Lung (tissue), 12 donors: ENCODE results near the gene SCAF8. TPM values are rescaled to one million over a fixed set of nuclear protein-coding genes. Genes with fewer than 3 reads are reported as not detected.
"Not testable (repeated sequence)": the region's sequence is repeated elsewhere in the genome, so short reads cannot be mapped to it uniquely, and the experiment has no call there.

ENCODE experiments used
- ATAC-seq: fragments of 200-7000 bp; cut with Tn5 transposase; one replicate; pipeline ENCODE4 v1.9.1; 2020; ENCODE audit warnings: moderate number of reproducible peaks; ENCODE audit not compliant: insufficient read depth, low FRiP score
- DNase-seq, 3 donors: peaks; one replicate each; pipeline ENCODE4 v3.0.0-alpha.2; 2013 to 2017
- H3K27ac ChIP-seq, 2 donors: one replicate each; pipeline ENCODE4 v1.5.1; 2013; ENCODE audit warnings: mild to moderate bottlenecking in 2 of 2, moderate library complexity in 2 of 2, control low read depth in 1 of 2, inconsistent platforms in 1 of 2, low read depth in 1 of 2, low read length in 1 of 2
- H3K27me3 ChIP-seq, 3 donors: one replicate each; pipeline ENCODE4 v1.5.1; 2013; ENCODE audit warnings: low read length in 2 of 3; ENCODE audit not compliant: control insufficient read depth in 3 of 3, insufficient read depth in 3 of 3
- H3K36me3 ChIP-seq, 4 donors: one replicate each; pipeline ENCODE4 v1.5.1; 2013; ENCODE audit warnings: low read length in 4 of 4, mild to moderate bottlenecking in 1 of 4, moderate library complexity in 1 of 4; ENCODE audit not compliant: control insufficient read depth in 4 of 4, insufficient read depth in 4 of 4
- H3K4me1 ChIP-seq, 5 donors: one replicate each; pipeline ENCODE4 v1.5.1; 2013; ENCODE audit warnings: low read length in 5 of 5, mild to moderate bottlenecking in 2 of 5, moderate library complexity in 1 of 5; ENCODE audit not compliant: control insufficient read depth in 5 of 5, insufficient read depth in 5 of 5
- H3K4me3 ChIP-seq: one replicate; pipeline ENCODE4 v1.5.1; 2013; ENCODE audit warnings: mild to moderate bottlenecking, control low read depth, moderate library complexity
- H3K9ac ChIP-seq, 2 donors: one replicate each; pipeline ENCODE4 v1.5.1; 2013; ENCODE audit warnings: low read length in 2 of 2, control low read depth in 1 of 2; ENCODE audit not compliant: insufficient read depth in 1 of 2
- H3K9me3 ChIP-seq, 4 donors: one replicate each; pipeline ENCODE4 v1.5.1; 2013; ENCODE audit warnings: low read length in 3 of 4, mild to moderate bottlenecking in 1 of 4, moderate library complexity in 1 of 4; ENCODE audit not compliant: control insufficient read depth in 4 of 4, insufficient read depth in 3 of 4
- WGBS, 2 donors: extraction: QIAGEN DNeasy Blood & Tissue Kit; methylation state at CpG; one replicate each; pipeline ENCODE4 v1.1.7; 2013; 5-methylcytosine and 5-hydroxymethylcytosine counted together
- polyA plus RNA-seq, 2 donors: library from polyadenylated mRNA; stranded (reverse); fragments of 200-250 nt; gene quantifications; one replicate each; pipeline ENCODE4 v1.2.1, GENCODE V29; 2013
- total RNA-seq, 2 donors: library from RNA; depleted of rRNA in 1 of 2; stranded (reverse); fragments of >200 nt in 1 of 2; gene quantifications; one replicate each; pipeline ENCODE4 v1.2.1, GENCODE V29; 2014 to 2021
- TF ChIP-seq, protein P1 (sequence below): IDR thresholded peaks from 2 replicates; pipeline ENCODE4 v1.5.1; 2012; ENCODE audit warnings: mild to moderate bottlenecking; ENCODE audit errors: control extremely low read depth, extremely low read depth
- donor health status: control.
- donor health status: control.
- donor health status: Bipolar disorder and iron deficiency.
- donor health status: healthy.
- donor health status: DM: yes; HTN: yes; CAD: no.

Gene SCAF8
- total and polyA plus RNA-seq, 4 donors, result 11.2 to 71.9 (median 23.6) TPM

- no peaks in the 10 kb centered on the region for H3K27me3 ChIP-seq
- TF ChIP-seq, protein P1, sequence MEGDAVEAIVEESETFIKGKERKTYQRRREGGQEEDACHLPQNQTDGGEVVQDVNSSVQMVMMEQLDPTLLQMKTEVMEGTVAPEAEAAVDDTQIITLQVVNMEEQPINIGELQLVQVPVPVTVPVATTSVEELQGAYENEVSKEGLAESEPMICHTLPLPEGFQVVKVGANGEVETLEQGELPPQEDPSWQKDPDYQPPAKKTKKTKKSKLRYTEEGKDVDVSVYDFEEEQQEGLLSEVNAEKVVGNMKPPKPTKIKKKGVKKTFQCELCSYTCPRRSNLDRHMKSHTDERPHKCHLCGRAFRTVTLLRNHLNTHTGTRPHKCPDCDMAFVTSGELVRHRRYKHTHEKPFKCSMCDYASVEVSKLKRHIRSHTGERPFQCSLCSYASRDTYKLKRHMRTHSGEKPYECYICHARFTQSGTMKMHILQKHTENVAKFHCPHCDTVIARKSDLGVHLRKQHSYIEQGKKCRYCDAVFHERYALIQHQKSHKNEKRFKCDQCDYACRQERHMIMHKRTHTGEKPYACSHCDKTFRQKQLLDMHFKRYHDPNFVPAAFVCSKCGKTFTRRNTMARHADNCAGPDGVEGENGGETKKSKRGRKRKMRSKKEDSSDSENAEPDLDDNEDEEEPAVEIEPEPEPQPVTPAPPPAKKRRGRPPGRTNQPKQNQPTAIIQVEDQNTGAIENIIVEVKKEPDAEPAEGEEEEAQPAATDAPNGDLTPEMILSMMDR, result no peak
- H3K36me3 ChIP-seq, result no peaks in the 10 kb centered on the region
- H3K4me3 ChIP-seq, result no peak overlapping the region
- no peak overlapping the region for H3K9ac ChIP-seq
- 36 to 65% methylated on average over 1 of the region's 1 CpG for WGBS, 2 donors
- H3K9me3 ChIP-seq, result peaks cover 0 to 6% (median 0%) of the 10 kb centered on the region in 4 donors
- H3K27ac ChIP-seq, result no peak overlapping the region
- H3K4me1 ChIP-seq, result no peaks in the 10 kb centered on the region
- ATAC-seq, result no peak
- no peak for DNase-seq
These were observed 17.8 kb upstream of the SCAF8 start for GRCh38 chr6:154715446-154715845.

- DNase-seq, H3K9me3 ChIP-seq, H3K36me3 ChIP-seq, ATAC-seq, H3K4me1 ChIP-seq, H3K9ac ChIP-seq, H3K27me3 ChIP-seq, H3K27ac ChIP-seq, H3K4me3 ChIP-seq: not testable (repeated sequence)
- WGBS, 2 donors, result 80 to 84% methylated on average over 8 of the region's 8 CpGs
These were observed 16.9 kb upstream of the SCAF8 start for GRCh38 chr6:154716350-154716749.

- H3K27me3 ChIP-seq, result no peaks in the 10 kb centered on the region
- 97% methylated on average over 4 of the region's 4 CpGs for WGBS, 2 donors
- H3K9ac ChIP-seq, result no peak overlapping the region
- ATAC-seq (no peak), DNase-seq (no peak)
- TF ChIP-seq, protein P1, result no peak
- no peak overlapping the region for H3K4me3 ChIP-seq
- H3K27ac ChIP-seq, result no peak overlapping the region
- H3K9me3 ChIP-seq, result peaks cover 0 to 6% (median under 1%) of the 10 kb centered on the region in 4 donors
- H3K36me3 ChIP-seq, result no peaks in the 10 kb centered on the region
- H3K4me1 ChIP-seq, result no peaks in the 10 kb centered on the region
These were observed 13.8 kb upstream of the SCAF8 start for GRCh38 chr6:154719433-154719832.

DNA sequence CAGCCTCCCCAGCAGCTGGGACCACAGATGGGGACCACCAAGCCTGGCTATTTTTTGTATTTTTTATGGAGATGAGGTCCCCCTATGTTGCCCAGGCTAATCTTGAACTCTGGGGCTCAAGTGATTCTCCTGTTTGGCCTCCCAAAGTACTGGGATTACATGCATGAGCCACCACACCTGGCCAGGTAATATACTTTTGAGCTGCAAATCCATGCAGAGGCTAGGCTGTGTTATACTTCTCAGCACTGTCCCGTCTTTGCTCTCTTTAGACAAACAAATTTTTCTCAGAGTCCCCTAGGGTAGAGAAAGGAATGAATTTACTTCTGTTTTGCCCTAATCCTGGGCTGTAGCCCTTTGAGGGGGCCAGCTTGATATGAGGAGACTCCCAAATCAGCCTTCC lies 13.4 kb upstream of the SCAF8 start:
- TF ChIP-seq, protein P1, result no peak
- Histone ChIP-seq H3K4me3 (no peak overlapping the region), H3K36me3 (no peaks in the 10 kb centered on the region), H3K27me3 (no peaks in the 10 kb centered on the region), H3K4me1 (no peaks in the 10 kb centered on the region), H3K27ac (no peak overlapping the region), H3K9ac (no peak overlapping the region), H3K9me3 (peaks cover 0 to 6% (median under 1%) of the 10 kb centered on the region in 4 donors)
- 79 to 92% methylated on average over 1 of the region's 1 CpG for WGBS, 2 donors
- no peak for DNase-seq
- no peak for ATAC-seq
